NCI-H187 treated with DMSO at 0.1 percent for 48 hours (cell line): Measurements from ENCODE around the gene USP17L28.
"Not testable (repeated sequence)": the region's sequence is repeated elsewhere in the genome, so short reads cannot be mapped to it uniquely, and the experiment has no call there.

Source experiments
- DNase-seq: peaks from one replicate; lab custom pipeline; 2025; lab: John Stamatoyannopoulos, UW

The USP17L28 gene, protein sequence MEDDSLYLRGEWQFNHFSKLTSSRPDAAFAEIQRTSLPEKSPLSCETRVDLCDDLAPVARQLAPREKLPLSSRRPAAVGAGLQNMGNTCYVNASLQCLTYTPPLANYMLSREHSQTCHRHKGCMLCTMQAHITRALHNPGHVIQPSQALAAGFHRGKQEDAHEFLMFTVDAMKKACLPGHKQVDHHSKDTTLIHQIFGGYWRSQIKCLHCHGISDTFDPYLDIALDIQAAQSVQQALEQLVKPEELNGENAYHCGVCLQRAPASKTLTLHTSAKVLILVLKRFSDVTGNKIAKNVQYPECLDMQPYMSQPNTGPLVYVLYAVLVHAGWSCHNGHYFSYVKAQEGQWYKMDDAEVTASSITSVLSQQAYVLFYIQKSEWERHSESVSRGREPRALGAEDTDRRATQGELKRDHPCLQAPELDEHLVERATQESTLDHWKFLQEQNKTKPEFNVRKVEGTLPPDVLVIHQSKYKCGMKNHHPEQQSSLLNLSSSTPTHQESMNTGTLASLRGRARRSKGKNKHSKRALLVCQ

DNA sequence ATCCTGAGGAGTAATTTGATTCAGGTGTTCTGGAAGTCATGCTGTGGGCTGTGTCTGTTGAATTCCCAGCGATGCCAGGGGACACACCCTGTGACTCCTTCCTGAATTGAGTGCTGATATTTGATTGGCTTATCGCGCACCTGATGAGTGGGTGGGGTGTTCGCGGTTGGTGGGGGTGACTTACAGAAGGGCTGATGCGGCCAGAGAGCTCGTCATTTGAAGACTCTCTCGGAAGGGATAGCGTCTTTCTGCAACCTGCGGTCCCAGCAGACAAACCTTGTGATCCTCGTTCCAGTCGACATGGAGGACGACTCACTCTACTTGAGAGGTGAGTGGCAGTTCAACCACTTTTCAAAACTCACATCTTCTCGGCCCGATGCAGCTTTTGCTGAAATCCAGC, at the start of gene USP17L28:
Gene USP17L28, plus strand, starts transcription at position 301 of the 400 bp plus-strand sequence. Its CDS starts 0 bp downstream, at position 301.
- not testable (repeated sequence) for DNase-seq

DNA sequence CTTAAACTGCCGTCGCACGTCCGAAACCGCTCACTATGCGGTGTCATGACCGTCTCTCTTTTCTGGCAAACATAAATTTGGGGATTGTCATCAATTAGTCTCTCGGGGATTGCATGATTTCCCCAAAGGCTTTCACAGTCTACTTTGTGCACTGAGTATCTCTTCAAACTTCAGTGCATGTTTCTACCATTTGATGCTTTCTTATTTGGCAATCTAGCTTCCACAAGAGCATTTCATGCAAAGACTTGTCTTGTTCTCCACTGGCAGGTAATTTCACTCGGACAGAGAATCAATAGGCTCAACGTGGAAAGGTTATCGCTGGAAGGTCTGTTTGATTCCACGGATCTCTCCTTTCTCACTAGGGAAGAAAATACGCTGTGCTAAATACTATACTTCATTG, 24.5 kb upstream of the USP17L28 start:
- not testable (repeated sequence) for DNase-seq

DNA sequence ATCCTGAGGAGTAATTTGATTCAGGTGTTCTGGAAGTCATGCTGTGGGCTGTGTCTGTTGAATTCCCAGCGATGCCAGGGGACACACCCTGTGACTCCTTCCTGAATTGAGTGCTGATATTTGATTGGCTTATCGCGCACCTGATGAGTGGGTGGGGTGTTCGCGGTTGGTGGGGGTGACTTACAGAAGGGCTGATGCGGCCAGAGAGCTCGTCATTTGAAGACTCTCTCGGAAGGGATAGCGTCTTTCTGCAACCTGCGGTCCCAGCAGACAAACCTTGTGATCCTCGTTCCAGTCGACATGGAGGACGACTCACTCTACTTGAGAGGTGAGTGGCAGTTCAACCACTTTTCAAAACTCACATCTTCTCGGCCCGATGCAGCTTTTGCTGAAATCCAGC, 23.8 kb upstream of the USP17L28 start, which contains the start of gene USP17L24:
Gene USP17L24, plus strand, starts transcription at position 301 of the 400 bp plus-strand sequence. Its CDS starts 0 bp downstream, at position 301.
- not testable (repeated sequence) for DNase-seq

DNA sequence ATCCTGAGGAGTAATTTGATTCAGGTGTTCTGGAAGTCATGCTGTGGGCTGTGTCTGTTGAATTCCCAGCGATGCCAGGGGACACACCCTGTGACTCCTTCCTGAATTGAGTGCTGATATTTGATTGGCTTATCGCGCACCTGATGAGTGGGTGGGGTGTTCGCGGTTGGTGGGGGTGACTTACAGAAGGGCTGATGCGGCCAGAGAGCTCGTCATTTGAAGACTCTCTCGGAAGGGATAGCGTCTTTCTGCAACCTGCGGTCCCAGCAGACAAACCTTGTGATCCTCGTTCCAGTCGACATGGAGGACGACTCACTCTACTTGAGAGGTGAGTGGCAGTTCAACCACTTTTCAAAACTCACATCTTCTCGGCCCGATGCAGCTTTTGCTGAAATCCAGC, 19.1 kb upstream of the USP17L28 start, which contains the start of gene USP17L25:
Gene USP17L25, plus strand, starts transcription at position 301 of the 400 bp plus-strand sequence. Its CDS starts 0 bp downstream, at position 301.
- DNase-seq, result not testable (repeated sequence)

GRCh38 chr4:9334358-9334757, 14.3 kb upstream of the USP17L28 start, which contains the start of gene USP17L26:
USP17L26 (plus strand) TSS chr4:9334658; CDS start chr4:9334658, 0 bp downstream.
- not testable (repeated sequence) for DNase-seq

GRCh38 chr4:9339103-9339502, 9.6 kb upstream of the USP17L28 start, which contains the start of gene USP17L5:
USP17L5 (plus strand) TSS chr4:9339403; CDS start chr4:9339403, 0 bp downstream.
- DNase-seq, result not testable (repeated sequence)

DNA sequence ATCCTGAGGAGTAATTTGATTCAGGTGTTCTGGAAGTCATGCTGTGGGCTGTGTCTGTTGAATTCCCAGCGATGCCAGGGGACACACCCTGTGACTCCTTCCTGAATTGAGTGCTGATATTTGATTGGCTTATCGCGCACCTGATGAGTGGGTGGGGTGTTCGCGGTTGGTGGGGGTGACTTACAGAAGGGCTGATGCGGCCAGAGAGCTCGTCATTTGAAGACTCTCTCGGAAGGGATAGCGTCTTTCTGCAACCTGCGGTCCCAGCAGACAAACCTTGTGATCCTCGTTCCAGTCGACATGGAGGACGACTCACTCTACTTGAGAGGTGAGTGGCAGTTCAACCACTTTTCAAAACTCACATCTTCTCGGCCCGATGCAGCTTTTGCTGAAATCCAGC, 4.8 kb upstream of the USP17L28 start, which contains the start of gene USP17L27:
Gene USP17L27, plus strand, starts transcription at position 301 of the 400 bp plus-strand sequence. Its CDS starts 0 bp downstream, at position 301.
- DNase-seq, result not testable (repeated sequence)

GRCh38 chr4:9350866-9351265, 2.2 kb downstream of the USP17L28 start:
- not testable (repeated sequence) for DNase-seq

- DNase-seq, result not testable (repeated sequence)
Measured at GRCh38 chr4:9353338-9353737, 4.6 kb downstream of the USP17L28 start, which contains the start of gene USP17L29. USP17L29 (plus strand) TSS chr4:9353638; CDS start chr4:9353638, 0 bp downstream.

DNA sequence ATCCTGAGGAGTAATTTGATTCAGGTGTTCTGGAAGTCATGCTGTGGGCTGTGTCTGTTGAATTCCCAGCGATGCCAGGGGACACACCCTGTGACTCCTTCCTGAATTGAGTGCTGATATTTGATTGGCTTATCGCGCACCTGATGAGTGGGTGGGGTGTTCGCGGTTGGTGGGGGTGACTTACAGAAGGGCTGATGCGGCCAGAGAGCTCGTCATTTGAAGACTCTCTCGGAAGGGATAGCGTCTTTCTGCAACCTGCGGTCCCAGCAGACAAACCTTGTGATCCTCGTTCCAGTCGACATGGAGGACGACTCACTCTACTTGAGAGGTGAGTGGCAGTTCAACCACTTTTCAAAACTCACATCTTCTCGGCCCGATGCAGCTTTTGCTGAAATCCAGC, 14.1 kb downstream of the USP17L28 start, which contains the start of gene USP17L30:
Gene USP17L30, plus strand, starts transcription at position 301 of the 400 bp plus-strand sequence. Its CDS starts 0 bp downstream, at position 301.
- DNase-seq, result not testable (repeated sequence)

DNA sequence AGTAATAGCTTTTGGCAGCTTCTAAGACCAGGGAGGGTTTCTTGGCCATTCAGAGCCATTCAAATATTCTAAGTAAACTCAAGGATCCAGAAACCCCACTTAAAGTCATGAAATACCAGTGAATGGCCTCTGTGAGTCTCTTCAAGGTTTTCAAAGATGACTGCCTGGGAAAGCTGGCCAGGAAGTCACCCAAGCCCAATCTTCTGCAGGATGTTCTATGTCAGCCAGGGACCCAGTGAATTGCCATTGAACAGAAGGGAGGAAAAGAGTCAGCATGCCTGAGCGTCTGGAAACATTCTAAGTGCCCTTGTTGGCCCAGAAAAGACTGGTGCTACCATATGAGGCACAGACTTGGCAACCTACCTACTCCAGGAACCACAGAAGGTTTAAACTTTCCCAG, 31.2 kb downstream of the USP17L28 start:
- DNase-seq, result not testable (repeated sequence)

- DNase-seq, result not testable (repeated sequence)
Measured at GRCh38 chr4:9381012-9381534, 32.4 kb downstream of the USP17L28 start.

- DNase-seq, result no peak
Measured at GRCh38 chr4:9384126-9384525, 35.4 kb downstream of the USP17L28 start.

DNA sequence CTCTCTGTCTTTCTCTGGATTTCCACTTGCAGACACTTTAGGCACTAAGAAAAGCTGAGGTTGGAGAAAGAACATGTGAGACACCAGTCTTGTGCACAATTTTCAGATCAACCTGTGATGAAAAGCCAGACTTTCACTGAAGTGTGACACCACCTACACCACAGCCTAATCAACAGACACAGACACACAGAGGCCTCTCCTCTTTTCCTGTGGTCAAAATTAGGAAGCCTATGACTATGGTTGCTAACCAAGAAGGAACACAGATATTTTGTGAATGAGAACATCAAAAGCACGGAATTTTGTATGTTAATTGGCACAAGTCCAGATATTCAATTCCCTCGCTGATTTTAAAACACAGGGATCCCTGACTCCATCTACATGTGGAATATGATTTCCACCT, 40.3 kb downstream of the USP17L28 start:
- DNase-seq, result not testable (repeated sequence)
